Camera-type eye (tissue), 1 donor: ENCODE data around the gene HLCS. TPM values are rescaled to one million over a fixed set of nuclear protein-coding genes. Genes with fewer than 3 reads are reported as not detected.

Source experiments
- total RNA-seq: library from RNA; depleted of rRNA; stranded (reverse); fragments of >200 nt; gene quantifications from one replicate; pipeline ENCODE4 v1.2.3, GENCODE V29; 2014

The HLCS gene
- total RNA-seq: 26.3 TPM

GRCh38 chr21:36966066-36966820, at the start of gene HLCS:
Gene HLCS (minus strand): TSS chr21:36966669. CDS start chr21:36966638, 31 bp downstream.

GRCh38 chr21:37006486-37007291, 40.2 kb upstream of the HLCS start, which contains the start of gene RIPPLY3:
Gene RIPPLY3 (plus strand): TSS chr21:37006702. CDS start chr21:37006773, 71 bp downstream.

Other genes starting within 250 kb of the HLCS start
- 0.60 TPM for gene RIPPLY3, start 40.0 kb upstream of the HLCS start, total RNA-seq
- gene PIGP, start 106.4 kb upstream of the HLCS start, total RNA-seq: 11.1 TPM
- gene TTC3, start 106.6 kb upstream of the HLCS start, total RNA-seq: 691 TPM